T-helper 1 cell treated with Interleukin-12 subunit alpha and Interleukin-12 subunit beta and Interleukin-4 antibody, amounts not matched to agents 30 μg/mL and 1 μg/mL, for 36 hours (primary cell): ENCODE data around the gene EMP2.
"Not testable (repeated sequence)": the region's sequence is repeated elsewhere in the genome, so short reads cannot be mapped to it uniquely, and the experiment has no call there.

ENCODE experiments used
- H3K27ac Mint-ChIP-seq: one replicate; pipeline ENCODE4 v1.8.0; 2021; ENCODE audit warnings: mild to moderate bottlenecking, mixed read lengths
- H3K27me3 Mint-ChIP-seq: one replicate; pipeline ENCODE4 v1.8.0; 2021; ENCODE audit warnings: low read depth, mixed read lengths
- H3K36me3 Mint-ChIP-seq: one replicate; pipeline ENCODE4 v1.8.0; 2021; ENCODE audit warnings: low read depth, mixed read lengths
- H3K4me1 Mint-ChIP-seq: one replicate; pipeline ENCODE4 v1.8.0; 2021; ENCODE audit warnings: low read depth, mixed read lengths
- H3K4me3 Mint-ChIP-seq: one replicate; pipeline ENCODE4 v1.8.0; 2021; ENCODE audit warnings: mild to moderate bottlenecking, moderate library complexity, mixed read lengths
- H3K9me3 Mint-ChIP-seq: one replicate; pipeline ENCODE4 v1.8.0; 2021; ENCODE audit warnings: mixed read lengths

The EMP2 gene

DNA sequence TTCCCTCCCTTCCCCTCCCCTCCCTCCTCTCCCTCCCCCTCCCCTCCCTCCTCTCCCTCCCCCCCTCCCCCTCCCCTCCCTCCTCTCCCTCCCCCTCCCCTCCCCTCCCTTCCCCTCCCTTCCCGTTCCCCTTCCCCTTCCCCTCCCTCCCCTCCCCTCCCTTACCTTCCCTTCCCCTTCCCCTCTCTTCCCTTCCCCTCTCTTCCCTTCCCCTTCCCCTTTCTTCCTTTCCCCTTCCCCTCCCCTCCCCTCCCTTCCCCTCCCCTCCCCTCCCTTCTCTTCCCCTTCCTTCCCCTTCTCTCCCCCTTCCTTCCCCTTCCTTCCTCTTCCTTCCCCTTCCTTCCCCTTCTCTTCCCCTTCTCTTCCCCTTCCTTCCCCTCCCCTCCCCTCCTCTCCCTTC, 61.1 kb downstream of the EMP2 start:
- Mint-ChIP-seq H3K4me1 (peaks cover 3% of the 10 kb centered on the region), H3K27me3 (no peaks in the 10 kb centered on the region), H3K9me3 (no peaks in the 10 kb centered on the region), H3K4me3 (no peak overlapping the region), H3K27ac (no peak overlapping the region), H3K36me3 (no peaks in the 10 kb centered on the region)

DNA sequence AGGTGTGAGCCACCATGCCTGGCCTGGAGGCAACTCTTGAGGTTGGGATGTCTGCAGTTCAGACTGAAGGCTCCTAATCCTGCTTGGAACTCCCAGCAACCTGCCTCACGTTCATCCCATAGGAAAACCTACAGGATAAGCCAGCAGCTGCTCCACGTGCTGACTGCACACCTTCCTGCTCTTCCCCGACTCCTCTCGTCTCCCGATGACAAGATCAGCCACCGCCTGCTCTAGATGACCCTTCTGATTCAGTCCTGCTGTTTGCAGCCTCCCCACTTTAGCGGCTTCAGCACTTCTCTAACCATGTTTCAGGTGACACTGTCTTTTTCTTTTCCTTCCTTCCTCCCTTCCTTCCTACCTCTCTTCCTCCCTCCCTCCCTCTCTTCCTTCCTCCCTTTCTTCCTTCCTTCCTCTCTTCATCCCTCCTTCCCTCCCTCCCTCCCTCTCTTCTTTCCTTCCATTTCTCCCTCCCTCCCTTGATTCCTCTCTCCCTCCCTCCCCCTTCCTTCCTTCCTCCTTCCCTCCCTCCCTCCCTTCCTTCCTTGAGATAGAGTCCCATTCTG, 61.8 kb downstream of the EMP2 start:
- Mint-ChIP-seq H3K27me3 (peaks cover 3% of the 10 kb centered on the region), H3K4me1 (peaks cover 2% of the 10 kb centered on the region), H3K9me3 (no peaks in the 10 kb centered on the region), H3K27ac (no peak overlapping the region), H3K4me3 (no peak overlapping the region), H3K36me3 (no peaks in the 10 kb centered on the region)

DNA sequence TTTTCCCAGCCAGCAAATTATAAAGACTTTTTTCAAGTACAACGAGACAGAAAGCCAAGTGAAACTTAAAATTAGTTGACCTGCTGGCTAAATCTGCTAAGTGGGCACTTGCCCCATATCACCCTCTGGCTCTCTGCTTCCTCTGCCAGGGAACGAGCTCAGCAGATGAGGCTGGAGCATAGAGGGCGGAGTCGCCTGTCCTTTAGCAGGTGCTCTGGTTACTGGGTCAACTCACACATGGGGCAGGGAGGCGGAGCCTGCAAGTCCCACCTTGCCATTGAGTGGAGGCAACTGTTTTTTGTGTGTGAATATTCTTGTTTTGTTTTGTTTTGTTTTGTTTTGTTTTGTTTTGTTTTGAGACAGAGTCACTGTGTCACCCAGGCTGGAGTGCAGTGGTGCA, 62.5 kb downstream of the EMP2 start:
- Mint-ChIP-seq H3K27me3 (peaks cover 8% of the 10 kb centered on the region), H3K9me3 (no peaks in the 10 kb centered on the region), H3K4me1 (peaks cover 2% of the 10 kb centered on the region), H3K4me3 (no peak overlapping the region), H3K27ac (no peak overlapping the region), H3K36me3 (no peaks in the 10 kb centered on the region)

DNA sequence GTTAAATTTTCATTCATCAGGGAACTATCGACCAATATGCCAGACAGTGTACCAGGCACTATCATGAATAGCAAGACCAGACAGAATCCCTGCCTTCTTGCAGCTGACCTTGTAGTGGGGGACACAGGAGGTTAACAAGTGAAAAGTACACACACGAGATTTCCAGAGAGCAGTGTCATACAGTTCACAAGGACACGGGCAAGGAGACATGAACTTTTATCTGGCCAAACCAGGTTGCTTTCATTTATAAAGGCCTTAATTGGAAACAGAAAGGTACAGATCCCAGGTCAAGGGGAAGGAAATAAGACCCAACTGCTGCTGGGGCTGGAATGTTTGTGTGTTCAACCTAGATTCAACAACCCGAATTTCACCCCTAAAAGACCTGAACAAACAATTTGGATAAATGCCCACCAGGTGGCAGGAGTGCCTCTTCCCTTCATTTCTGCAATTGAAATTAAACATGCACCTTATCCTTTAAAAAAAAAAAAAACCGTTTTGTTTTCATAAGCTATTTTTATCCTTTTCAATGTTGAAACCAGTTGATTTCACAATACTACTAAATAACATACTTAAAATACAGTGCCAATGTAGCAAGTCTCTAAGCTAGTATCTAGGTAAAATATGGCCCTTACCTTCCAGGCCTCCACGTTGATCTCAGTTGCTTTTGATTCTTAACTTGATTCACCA, 65.9 kb downstream of the EMP2 start:
- H3K4me1 Mint-ChIP-seq = peaks cover 2% of the 10 kb centered on the region

DNA sequence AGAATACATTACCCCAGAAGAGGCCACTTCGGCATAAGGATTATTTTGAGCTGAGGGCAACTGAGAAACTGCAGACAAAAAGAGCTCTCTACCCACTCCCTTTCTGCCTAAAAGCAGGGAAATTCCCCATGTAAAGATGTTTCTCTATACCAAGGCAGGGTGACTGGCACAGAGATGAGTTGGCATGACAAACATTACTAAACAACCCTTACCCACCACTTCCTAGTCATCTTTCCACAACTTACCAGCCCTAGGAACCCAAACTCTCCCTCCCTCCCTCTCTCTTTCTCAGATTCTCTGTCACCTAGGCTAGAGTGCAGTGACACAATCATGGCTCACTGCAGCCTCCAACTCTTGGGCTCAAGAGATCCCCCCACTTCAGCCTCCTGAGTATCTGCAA, 68.6 kb downstream of the EMP2 start:
- H3K4me3 Mint-ChIP-seq = no peak overlapping the region
- H3K36me3 Mint-ChIP-seq = no peaks in the 10 kb centered on the region
- no peak overlapping the region for H3K27ac Mint-ChIP-seq

More for the DNA sequence above, 65.9 kb downstream of the EMP2 start:
- no peaks in the 10 kb centered on the region for H3K36me3 Mint-ChIP-seq
- H3K9me3 Mint-ChIP-seq = no peaks in the 10 kb centered on the region
- H3K4me3 Mint-ChIP-seq = no peak overlapping the region
- H3K27ac Mint-ChIP-seq = no peak overlapping the region
- H3K27me3 Mint-ChIP-seq = peaks cover 8% of the 10 kb centered on the region

DNA sequence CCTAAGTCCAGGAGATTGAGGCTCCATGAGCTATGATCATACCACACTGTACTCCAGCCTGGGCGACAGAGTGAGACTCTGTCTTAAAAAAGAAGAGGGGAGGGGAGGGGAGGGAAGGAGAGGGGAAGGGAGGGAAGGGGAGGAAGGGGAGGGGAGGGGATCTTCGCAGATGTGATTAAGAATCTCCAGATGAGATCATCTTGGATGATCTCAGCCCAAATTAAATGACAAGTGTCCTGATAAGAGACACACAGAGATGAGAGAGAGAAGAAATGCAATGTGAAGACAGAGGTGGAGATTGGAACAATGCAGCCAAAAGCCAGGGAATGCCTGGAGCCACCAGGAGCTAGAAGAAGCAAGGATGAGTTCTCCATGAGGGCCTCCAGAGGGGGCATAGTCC, 70.1 kb downstream of the EMP2 start:
- Mint-ChIP-seq H3K4me1 (peaks cover 4% of the 10 kb centered on the region), H3K36me3 (no peaks in the 10 kb centered on the region), H3K4me3 (no peak overlapping the region), H3K9me3 (no peaks in the 10 kb centered on the region), H3K27ac (no peak overlapping the region), H3K27me3 (peaks cover 12% of the 10 kb centered on the region)

More for the DNA sequence above, 68.6 kb downstream of the EMP2 start:
- no peaks in the 10 kb centered on the region for H3K9me3 Mint-ChIP-seq
- H3K27me3 Mint-ChIP-seq = peaks cover 12% of the 10 kb centered on the region
- H3K4me1 Mint-ChIP-seq = peaks cover 4% of the 10 kb centered on the region

DNA sequence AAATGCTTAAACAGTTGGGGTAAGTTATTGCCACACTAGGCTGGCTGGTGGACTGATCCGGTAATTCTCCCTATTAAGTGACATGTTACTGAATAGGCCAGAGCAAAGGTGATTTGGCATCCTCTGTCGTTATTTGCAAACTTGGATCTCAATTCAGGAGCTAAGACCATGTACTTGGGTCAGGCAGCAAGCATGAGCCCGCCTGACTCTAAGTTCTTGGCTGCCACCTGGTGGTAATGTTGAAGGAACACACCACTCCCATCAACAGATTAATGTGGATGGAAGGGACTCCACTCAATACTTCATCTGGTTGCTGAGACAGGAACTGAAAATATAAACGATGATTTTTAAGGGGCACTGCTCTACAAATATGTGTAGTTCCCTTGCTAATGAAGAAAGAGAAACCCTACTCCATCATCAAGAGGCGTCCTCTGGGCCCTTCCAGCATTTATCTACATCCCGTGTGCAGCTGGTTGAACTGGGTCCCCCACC, 70.8 kb downstream of the EMP2 start:
- no peaks in the 10 kb centered on the region for H3K9me3 Mint-ChIP-seq
- H3K4me1 Mint-ChIP-seq = peaks cover 4% of the 10 kb centered on the region
- H3K27ac Mint-ChIP-seq = no peak overlapping the region
- H3K36me3 Mint-ChIP-seq = no peaks in the 10 kb centered on the region
- peaks cover 12% of the 10 kb centered on the region for H3K27me3 Mint-ChIP-seq
- no peak overlapping the region for H3K4me3 Mint-ChIP-seq

DNA sequence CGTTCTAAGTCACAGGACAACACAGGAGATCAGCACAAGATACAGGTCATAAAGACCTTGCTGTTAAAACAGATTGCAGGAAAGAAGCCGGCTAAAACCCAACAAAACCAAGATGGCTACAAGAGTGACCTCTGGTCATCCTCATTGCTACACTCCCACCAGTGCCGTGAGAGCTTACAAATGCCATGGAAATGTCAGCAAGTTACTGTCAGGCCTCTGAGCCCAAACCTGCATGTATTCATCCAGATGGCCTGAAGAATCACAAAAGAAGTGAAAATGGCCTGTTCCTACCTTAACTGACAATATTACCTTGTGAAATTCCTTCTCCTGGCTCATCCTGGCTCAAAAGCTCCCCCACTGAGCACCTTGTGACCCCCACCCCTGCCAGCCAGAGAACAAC, 75.1 kb downstream of the EMP2 start:
- H3K4me3 Mint-ChIP-seq, H3K27ac Mint-ChIP-seq, H3K9me3 Mint-ChIP-seq, H3K4me1 Mint-ChIP-seq, H3K27me3 Mint-ChIP-seq, H3K36me3 Mint-ChIP-seq: not testable (repeated sequence)

DNA sequence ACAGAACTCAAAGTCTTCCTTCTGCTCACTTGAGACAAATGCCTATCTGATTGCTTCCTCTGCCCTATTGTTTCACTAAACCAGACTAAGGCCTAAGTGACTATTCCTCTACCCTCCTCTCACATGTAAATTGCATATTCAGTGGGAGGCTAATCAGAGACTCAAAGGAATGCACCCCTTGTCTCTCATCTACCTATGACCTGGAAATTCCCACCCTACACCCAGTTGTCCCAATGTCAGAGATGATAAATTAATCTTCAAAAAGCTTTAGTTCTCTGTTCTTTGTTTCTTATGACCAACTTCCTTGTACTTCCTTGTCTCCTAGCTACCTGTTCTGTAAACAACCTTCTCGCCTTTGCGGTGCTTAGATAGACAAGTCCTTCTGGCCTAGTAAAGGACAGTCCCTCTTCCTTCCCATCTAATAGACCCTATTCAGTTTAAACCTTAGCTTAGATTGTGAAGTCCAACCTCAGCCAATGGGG, 76.0 kb downstream of the EMP2 start:
- peaks cover under 1% of the 10 kb centered on the region for H3K4me1 Mint-ChIP-seq

DNA sequence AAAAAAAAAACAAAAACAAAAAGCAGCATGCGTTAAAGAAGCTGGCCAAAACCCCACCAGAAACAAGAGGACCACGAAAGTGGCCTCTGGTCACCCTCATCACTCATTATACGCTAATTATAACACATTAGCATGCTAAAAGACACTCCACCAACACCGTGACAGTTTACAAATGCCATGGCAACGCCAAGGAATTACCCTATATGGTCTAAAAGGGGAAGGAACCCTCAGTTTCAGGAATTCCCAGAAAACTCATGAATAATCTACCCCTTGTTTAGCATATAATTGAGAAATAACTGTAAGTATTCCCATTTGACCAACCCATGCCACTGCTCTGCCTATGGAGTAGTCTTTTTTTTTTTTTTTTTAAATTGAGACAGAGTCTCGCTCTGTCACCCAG, 77.6 kb downstream of the EMP2 start:
- H3K27me3 Mint-ChIP-seq = peaks cover 3% of the 10 kb centered on the region

More for the DNA sequence above, 76.0 kb downstream of the EMP2 start:
- no peaks in the 10 kb centered on the region for H3K36me3 Mint-ChIP-seq
- no peak overlapping the region for H3K27ac Mint-ChIP-seq
- no peaks in the 10 kb centered on the region for H3K9me3 Mint-ChIP-seq
- peaks cover 4% of the 10 kb centered on the region for H3K27me3 Mint-ChIP-seq
- H3K4me3 Mint-ChIP-seq = no peak overlapping the region

DNA sequence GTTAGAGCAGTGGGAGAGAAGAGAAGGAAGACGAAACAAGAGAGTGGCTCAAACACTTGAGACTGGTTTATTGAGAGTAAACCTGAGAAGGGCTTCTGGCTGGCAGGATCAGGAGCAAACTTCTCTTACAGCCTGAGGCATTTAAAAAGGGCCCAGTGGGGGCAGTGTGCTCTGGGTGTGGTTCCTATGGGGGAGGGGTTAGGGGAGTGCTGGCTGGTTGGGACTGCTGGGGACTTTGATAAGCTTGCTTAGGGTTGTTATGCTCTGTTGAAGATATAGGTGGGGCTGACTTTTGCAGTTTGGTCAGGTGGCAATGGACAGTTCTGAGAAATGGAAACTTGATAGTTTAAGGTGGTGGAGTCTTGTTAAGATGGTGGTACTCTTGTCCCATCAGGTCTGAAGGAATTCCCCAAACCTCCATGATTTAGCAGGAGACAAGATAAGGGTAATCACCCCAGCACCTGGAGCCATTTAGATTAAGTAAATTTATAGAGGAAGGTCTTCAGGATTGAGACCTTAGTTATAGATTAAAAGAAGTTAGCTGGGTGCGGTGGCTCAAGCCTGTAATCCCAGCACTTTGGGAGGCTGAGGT, 79.3 kb downstream of the EMP2 start:
- no peaks in the 10 kb centered on the region for H3K36me3 Mint-ChIP-seq
- H3K4me1 Mint-ChIP-seq = no peaks in the 10 kb centered on the region
- H3K9me3 Mint-ChIP-seq = peaks cover 3% of the 10 kb centered on the region
- H3K4me3 Mint-ChIP-seq = no peak overlapping the region
- no peaks in the 10 kb centered on the region for H3K27me3 Mint-ChIP-seq
- no peak overlapping the region for H3K27ac Mint-ChIP-seq

More for the DNA sequence above, 77.6 kb downstream of the EMP2 start:
- H3K4me3 Mint-ChIP-seq = no peak overlapping the region
- H3K36me3 Mint-ChIP-seq = no peaks in the 10 kb centered on the region
- H3K4me1 Mint-ChIP-seq = no peaks in the 10 kb centered on the region
- H3K27ac Mint-ChIP-seq = no peak overlapping the region
- no peaks in the 10 kb centered on the region for H3K9me3 Mint-ChIP-seq

DNA sequence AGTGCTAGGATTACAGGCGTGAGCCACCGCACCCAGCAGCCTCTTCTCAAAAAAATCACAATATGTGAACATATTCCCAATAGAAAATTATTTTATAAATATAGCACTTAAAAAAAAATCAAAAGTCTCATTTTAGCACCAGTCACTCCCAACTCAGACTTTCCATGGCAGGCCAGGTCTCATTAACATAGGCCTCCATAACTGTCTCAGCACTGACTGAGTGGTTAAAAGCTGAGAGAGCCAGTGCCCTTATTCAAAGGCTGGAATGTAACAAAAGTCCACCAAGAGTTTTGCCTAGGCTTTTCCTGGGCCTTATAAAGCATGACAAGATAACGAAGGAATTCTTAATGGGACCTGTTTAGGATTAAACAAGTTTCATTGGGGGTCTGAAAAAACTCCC, 79.8 kb downstream of the EMP2 start:
- H3K27ac Mint-ChIP-seq = no peak overlapping the region
- no peaks in the 10 kb centered on the region for H3K27me3 Mint-ChIP-seq

DNA sequence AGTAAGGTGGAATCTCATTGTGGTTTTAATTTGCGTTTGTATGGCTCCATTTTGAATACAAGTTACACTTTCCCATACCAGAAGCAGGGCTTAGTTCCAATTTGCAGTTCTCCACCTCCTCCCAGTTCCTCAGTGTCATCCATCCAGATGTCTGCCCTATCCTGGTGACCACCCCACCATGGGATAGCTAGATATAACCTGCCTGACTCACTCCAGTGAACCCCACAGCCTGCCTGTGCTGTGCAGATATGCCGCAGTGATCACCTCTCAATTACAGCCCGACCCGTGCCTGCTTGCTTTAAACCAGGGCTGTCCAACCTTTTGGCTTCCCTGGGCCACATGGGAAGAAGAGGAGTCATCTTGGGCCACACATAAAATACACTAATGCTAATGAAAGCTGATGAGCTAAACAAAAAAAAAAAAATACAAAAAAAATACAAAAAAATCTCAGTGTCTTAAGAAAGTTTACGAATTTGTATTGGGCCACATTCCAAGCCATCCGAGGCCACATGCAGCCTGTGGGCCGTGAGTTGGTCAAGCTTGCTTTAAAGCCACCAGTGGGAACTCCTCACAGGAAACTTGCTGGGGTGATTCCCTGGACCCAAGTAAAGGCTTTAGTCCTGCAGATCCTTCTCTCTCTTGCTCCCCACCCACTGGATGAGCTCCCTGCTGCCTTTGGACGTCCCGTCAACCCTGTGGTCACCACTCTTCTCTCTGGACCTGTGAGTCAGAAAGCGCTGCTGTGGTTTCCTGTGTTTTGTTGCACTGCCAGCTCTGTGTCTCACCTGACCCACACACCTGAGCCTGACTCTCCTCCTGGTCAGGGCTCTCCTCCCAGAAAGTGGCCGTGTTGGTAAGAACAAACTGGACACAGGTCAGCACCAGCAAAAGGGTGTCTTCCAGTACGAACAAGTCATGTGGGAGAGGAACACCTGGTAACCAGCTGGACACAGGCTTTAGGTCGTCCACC, 83.0 kb downstream of the EMP2 start:
- no peak overlapping the region for H3K27ac Mint-ChIP-seq
- H3K27me3 Mint-ChIP-seq = peaks cover 3% of the 10 kb centered on the region
- peaks cover 4% of the 10 kb centered on the region for H3K36me3 Mint-ChIP-seq
- no peak overlapping the region for H3K4me3 Mint-ChIP-seq
- no peaks in the 10 kb centered on the region for H3K4me1 Mint-ChIP-seq
- H3K9me3 Mint-ChIP-seq = peaks cover 23% of the 10 kb centered on the region

More for the DNA sequence above, 79.8 kb downstream of the EMP2 start:
- H3K4me1 Mint-ChIP-seq = no peaks in the 10 kb centered on the region
- peaks cover 4% of the 10 kb centered on the region for H3K9me3 Mint-ChIP-seq
- no peaks in the 10 kb centered on the region for H3K36me3 Mint-ChIP-seq
- H3K4me3 Mint-ChIP-seq = no peak overlapping the region

DNA sequence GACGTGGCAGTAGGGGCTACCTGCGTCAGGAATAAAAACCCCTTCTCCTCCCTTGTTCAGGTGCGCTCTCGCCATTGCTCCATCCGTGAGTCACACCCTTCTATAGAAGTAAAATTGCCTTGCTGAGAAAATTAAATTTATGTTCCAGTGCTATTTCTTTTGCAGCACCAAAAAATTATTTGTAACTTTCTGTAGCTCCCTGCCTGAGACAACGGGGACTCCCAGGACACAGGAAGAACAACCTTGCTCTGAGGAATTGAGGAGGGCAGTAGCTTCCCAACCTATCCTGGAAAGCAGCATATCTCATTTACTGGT, 85.4 kb downstream of the EMP2 start:
- H3K27ac Mint-ChIP-seq = no peak overlapping the region
- H3K27me3 Mint-ChIP-seq = peaks cover 3% of the 10 kb centered on the region
- H3K9me3 Mint-ChIP-seq = peaks cover 23% of the 10 kb centered on the region
- H3K4me3 Mint-ChIP-seq = no peak overlapping the region
- no peaks in the 10 kb centered on the region for H3K4me1 Mint-ChIP-seq
- H3K36me3 Mint-ChIP-seq = peaks cover 4% of the 10 kb centered on the region
